HG02610 (cell line): ENCODE data around the gene RPS15.
A peak's percentile ranks its signal among the peaks of the same experiment; 100 is the strongest.
"Not testable (repeated sequence)": the region's sequence is repeated elsewhere in the genome, so short reads cannot be mapped to it uniquely, and the experiment has no call there.

ENCODE experiments used
- ATAC-seq: cut with Tn5 transposase; IDR thresholded peaks from one replicate; pipeline ENCODE4 v1.9.1; 2021; ENCODE audit warnings: mild to moderate bottlenecking, moderate library complexity; ENCODE audit not compliant: unreplicated experiment

The RPS15 gene

GRCh38 chr19:1433119-1434039 lies 4.8 kb upstream of the RPS15 start:
- ATAC-seq = no peak

GRCh38 chr19:1434040-1434366 lies 4.2 kb upstream of the RPS15 start:
- no peak for ATAC-seq

GRCh38 chr19:1434577-1435060 lies 3.6 kb upstream of the RPS15 start:
- no peak for ATAC-seq

GRCh38 chr19:1435378-1435989 lies 2.7 kb upstream of the RPS15 start:
- ATAC-seq = no peak

GRCh38 chr19:1437609-1438008 lies 587 bp upstream of the RPS15 start:
- no peak for ATAC-seq

- ATAC-seq = no peak
Measured at GRCh38 chr19:1438933-1439354, 748 bp downstream of the RPS15 start.

GRCh38 chr19:1439525-1440417 lies 1.6 kb downstream of the RPS15 start:
- not testable (repeated sequence) for ATAC-seq

GRCh38 chr19:1440418-1440801 lies 2.2 kb downstream of the RPS15 start:
- no peak for ATAC-seq

GRCh38 chr19:1441022-1441426 lies 2.8 kb downstream of the RPS15 start:
- no peak for ATAC-seq

- ATAC-seq = no peak
Measured at GRCh38 chr19:1441677-1442438, 3.7 kb downstream of the RPS15 start.

- ATAC-seq = peak; percentile 60
Measured at GRCh38 chr19:1445185-1445931, 7.2 kb downstream of the RPS15 start.

GRCh38 chr19:1445932-1446712 lies 7.9 kb downstream of the RPS15 start:
- ATAC-seq = no peak

- ATAC-seq = no peak
Measured at GRCh38 chr19:1446713-1447481, 8.7 kb downstream of the RPS15 start.

GRCh38 chr19:1447504-1447903 lies 9.3 kb downstream of the RPS15 start:
- no peak for ATAC-seq

- no peak for ATAC-seq
Measured at GRCh38 chr19:1447944-1448343, 9.7 kb downstream of the RPS15 start.

GRCh38 chr19:1449467-1450442 lies 11.6 kb downstream of the RPS15 start, which contains the start of gene APC2:
APC2 (plus strand) TSS chr19:1450121; CDS start chr19:1453002, 2,881 bp downstream.
- ATAC-seq = no peak
